GM19455 (cell line): ENCODE results near the gene PRPSAP1.
"Not testable (repeated sequence)": the region's sequence is repeated elsewhere in the genome, so short reads cannot be mapped to it uniquely, and the experiment has no call there.

Experiments used
- ATAC-seq: cut with Tn5 transposase; IDR thresholded peaks from one replicate; pipeline ENCODE4 v1.9.1; 2021; ENCODE audit not compliant: unreplicated experiment

Gene PRPSAP1

DNA sequence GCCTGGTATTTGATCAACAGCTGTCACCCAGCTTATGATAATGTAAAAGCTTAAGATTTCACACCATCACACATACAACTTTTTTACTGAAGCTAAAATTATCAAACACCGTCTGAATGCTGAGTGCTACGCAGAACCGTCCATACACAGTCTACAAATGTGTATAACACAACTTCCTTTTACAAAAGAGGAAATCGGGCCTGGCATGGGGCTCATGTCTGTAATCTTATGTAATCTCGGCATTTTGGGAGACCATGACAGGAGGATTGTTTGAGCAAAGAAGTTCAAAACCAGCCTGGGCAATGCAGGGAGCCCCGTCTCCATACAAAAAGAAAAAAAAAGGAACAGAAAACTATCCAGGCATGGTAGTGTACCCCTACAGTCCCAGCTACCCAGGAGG lies 26.0 kb downstream of the PRPSAP1 start:
- ATAC-seq: no peak

DNA sequence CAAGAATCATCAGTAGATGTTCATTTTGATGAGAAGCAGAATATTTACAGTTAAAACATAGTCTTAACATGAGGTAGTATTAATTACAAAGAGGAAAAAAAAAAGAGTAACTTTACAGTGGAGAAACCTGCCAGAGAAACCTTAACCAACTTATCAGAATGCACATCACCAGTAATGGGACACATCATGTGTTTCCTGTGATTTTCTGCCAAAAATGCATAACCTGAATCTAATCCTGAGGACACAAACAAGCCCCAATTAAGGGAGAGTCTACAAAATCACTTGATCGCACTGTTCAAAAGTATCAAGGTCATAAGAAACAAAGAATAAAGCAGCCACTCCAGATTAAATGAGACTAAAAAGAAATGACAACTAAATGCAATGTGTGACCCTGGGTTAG lies 27.4 kb downstream of the PRPSAP1 start:
- ATAC-seq: no peak

DNA sequence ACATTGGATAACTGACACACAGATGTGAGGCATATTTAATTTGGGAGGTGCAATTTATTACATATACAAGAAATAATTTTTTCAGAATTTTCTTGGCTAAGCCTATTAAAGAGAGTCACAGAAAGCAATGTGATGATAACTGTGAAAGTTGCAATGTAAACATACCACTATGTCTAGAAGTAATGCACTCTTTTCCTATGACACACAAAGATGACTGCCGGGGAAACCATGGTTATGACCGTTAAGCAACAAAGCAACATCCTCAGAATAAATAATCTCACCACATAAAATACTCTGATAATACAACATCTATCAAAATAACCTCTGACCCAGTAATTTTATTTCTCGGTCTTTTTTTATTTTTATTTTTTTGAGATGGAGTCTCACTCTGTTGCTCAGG lies 35.1 kb downstream of the PRPSAP1 start:
- ATAC-seq: no peak

DNA sequence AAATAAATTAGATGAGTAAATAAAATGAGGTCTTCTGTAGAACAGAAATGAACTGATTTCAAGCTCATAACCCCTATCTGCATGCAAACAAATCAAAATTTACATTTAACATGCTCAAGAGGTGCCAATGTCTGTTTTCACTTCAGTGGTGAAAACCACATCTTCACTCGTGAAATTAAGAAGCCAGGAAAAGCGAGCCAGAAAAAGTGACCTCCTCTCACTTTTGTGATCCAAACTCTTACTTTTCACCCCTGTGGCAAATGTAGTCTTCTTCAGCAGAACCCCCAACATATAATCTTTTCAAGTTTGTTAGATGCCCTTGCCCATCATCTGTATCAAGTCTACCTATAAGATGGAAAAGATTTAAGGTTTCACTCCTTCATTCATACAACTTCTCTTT lies 36.2 kb downstream of the PRPSAP1 start:
- no peak for ATAC-seq

DNA sequence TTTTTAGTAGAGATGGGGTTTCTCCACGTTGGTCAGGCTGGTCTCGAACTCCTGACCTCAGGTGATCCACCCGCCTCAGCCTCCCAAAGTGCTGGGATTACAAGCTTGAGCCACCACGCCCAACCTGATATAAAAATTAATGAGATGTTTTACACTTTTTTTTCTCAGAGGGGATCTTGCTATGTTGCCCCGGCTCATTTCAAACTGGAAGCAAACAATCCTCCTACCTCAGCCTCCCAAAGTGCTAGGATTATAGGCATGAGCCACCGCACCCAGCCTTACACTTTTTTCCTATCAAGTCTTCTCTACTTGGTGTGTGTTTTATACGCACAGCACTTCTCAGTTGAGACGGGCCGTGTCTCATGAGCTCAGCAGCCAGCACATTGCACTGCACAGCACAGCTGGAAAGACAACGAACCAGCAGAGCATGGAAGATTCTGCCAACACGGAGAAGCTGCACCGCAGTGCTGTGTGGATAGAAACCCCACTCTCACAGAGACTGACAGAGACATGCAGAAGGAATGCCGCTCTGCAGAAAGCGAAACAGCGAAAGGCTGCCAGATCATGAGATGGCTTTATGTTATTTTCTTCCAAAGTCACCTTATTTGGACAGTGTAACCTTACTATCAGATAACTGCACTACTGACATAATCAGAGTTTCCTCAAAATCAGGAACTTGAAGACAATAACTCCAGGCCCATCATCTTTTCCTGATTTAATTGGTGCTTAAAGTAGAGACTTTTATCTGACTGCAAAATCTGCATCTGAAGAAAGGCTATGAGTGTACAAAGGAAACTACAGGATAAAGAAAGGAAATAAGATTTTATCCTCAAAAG lies 39.1 kb downstream of the PRPSAP1 start:
- ATAC-seq: no peak

DNA sequence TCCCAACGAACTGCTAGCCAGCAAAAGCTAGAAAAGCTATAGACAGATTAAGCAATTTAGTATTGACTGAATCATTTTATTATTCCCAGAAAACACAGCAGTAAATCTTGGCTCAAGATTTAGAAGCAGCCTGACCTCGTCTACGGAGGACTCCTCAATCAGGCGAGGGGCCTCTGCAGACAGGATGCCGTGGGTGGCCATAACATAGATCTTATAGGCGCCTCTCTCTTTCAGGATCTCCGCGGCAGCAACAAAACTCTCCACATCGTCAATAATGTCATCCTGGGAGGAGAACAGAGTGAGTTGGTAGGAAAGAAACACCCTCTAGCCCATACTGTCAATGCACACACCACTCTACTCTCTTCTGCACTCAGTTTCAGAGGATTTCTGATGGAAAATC lies 41.0 kb downstream of the PRPSAP1 start:
- no peak for ATAC-seq

DNA sequence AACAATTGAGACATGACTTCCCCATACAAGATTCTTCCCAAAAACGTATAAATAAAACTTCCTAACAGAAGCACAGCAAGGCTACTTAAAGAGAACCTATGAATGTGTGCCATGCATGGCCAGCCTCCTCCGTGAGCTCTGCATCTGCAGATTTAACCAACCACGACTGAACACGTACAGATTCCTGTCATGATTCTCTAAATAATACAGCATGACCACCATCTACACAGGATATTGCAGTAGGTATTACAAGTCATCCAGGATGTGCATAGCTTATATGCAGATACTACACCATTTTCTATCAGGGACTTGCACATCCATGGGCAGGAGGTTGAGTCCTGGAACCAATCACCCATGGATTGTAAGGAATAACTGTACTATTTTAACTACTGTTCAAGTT lies 44.3 kb downstream of the PRPSAP1 start:
- ATAC-seq: no peak

DNA sequence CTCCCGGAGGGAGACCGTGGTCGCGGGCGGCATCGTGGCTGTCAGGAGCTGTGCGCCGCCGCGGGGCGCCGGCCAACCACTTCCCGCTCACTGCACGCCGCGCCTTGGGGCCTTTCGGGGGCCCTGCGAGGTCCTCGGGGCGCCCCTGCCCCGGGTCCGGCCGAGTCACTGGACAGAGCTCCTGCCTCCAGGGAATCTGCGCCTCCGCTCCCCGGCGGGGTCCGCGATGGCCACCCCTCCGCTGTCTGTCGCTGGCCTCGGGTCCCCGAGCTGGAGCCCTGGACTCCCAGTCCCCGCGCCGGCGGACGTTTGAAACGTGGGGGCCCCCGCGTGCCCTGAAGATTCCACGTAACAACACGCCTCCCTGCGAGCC lies 45.8 kb downstream of the PRPSAP1 start, which contains the start of gene QRICH2:
Gene QRICH2 (minus strand): TSS at position 311 of the 373 bp plus-strand sequence. CDS start 278 bp downstream, at position 33.
- ATAC-seq: no peak

DNA sequence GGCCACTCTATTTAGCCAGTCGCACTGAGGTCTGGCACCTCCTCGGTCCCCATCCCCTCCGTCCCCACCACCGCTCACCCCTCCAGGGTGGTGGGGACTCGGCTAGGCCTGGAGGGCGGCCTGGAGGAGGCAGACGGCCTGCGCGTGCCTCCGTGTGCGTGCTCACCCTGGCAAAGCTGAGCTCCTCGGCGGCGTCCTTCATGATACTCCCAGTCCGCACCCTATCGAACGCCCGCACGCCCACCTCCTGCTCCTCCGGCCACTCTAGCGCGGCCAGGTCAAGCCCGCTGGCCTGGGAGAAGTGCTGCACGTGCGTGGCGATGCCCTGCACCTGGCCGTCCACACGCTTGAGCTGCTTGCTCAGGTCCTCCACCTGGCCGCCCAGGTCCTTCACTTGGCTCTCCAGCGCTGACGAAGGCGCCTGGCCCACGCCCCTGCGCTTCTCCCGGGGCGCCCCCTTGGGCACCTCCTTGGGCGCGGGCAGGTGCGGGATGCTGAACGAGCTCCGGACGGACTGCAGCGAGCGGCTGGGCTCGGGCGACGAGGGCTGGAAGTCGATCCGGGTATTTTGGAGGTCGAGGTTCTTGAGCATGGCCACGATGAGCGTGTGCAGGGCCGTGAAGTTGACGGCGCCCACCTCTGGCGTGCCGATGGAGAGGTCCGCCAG lies 46.3 kb downstream of the PRPSAP1 start:
- no peak for ATAC-seq

DNA sequence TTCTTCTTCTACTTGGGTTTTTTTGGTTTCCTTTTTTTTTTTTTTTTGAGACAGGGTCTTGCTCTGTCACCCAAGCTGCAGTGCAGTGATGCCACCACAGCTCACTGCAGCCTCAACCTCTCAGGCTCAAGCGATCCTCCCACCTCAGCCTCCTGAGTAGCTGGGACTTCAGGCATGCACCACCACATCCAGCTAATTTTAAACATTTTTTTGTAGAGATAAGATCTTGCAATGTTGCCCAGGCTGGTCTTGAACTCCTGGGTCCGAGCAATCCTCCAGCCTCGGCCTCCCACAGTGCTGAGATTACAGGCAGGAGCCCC lies 48.6 kb downstream of the PRPSAP1 start:
- not testable (repeated sequence) for ATAC-seq

DNA sequence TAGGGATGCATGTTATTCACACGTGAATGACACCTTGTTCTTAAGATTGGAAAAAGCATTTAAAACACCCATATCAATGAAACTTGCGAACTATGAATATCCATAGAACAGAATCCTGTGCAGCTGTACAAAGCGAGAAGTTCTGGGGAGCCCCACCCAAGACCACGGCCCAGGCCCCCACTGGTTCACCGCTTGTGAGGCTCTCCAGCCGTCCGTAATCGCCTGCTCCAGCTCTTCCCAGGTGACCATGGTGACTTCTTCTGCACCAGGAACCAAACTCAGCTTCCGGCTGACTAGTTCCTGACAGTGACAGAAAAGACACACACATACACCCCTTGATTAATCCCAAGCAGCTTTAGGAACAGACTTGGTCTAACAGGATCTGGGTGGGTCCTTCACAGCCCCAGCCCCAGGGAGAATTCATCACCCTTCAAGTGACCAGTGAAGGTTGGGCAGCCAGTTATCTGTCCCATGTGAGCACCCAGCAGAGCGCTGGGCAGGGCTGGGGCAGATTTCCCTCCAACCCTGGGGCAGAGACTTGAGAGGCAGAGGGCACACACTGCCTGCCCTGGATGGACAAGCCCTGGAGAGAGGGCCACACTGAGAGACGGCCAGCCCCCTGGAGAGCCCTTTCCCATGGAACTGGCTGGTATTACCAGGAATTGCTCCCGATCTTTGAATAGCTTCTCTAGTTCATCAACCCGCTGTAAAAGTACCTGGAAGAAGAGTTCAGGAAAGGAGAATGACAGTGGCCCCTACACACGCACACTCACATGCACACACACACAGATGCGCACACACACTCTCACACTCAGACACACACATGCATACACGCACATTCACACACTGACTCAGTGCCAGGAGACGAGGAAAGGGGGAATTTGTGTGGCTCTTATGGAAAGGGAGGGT lies 49.2 kb downstream of the PRPSAP1 start:
- no peak for ATAC-seq

DNA sequence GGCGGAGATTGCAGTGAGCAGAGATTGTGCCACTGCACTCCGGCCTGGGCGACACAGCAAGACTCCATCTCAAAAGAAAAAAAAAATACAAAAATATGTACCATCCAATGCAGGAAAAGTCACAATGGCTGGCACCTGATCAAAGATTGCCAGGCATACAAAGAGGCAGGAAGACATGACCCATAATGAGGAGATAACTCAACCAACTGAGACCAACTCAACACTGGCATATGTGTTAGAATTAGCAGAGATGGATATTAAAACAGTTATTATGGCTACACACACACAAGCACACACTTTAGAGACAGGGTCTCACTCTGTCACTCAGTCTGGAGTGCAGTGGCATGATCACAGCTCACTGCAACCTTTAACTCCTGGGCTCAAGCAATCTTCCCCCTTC lies 56.3 kb downstream of the PRPSAP1 start:
- no peak for ATAC-seq

DNA sequence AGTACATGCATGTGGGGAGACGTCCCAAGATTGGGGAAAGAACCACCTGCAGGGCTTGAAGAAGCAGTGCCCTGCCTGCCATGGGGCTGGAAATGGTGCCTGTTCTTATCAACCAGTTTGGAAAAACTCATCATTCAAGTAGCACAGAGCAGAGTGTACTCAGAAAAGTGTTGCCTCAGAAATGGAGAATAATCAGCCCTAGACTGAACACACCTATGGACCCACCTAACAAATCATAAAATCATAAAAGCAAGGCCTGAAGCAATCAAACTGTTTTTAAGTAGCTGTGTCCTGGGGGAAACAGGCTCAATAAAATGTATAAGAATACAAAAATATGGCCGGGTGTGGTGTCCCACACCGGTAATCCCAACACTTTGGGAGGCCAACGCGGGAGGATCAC lies 56.8 kb downstream of the PRPSAP1 start:
- ATAC-seq: no peak

DNA sequence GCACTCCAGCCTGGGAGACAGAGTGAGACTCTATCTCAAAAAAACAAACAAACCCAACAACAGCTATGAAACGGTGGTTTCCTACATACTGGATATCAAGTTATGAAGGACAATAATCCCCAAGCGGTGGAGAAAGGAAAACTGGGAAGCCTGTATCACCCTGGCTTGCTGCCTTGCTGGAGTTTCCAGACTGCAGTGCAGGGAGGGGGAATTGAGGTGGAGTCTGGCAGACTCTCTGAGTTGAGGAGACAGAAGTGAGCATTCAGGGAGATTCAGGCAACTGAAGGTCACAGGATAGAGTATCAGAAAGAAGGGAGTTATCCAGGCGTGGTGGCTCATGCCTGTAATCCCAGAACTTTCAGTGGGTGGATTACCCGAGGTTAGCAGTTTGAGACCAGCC lies 57.5 kb downstream of the PRPSAP1 start:
- no peak for ATAC-seq

DNA sequence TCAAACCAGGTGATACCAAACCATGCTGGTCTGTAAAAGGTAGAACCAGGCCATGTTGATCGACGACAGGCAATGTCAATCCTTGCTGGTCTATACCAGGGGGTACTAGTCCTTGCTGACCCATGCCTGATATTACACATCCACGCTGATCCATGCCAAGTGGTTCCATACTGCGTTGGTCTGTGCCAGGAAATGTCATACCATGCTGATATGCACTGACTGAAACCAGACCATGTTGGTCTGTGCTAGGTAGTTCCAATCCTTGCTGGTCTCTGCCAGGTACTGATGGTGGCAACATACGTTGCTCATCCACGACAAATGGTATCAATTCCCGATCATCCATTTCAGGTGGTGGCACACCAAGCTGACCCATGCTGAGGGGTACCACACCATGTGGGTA lies 60.6 kb downstream of the PRPSAP1 start:
- no peak for ATAC-seq

DNA sequence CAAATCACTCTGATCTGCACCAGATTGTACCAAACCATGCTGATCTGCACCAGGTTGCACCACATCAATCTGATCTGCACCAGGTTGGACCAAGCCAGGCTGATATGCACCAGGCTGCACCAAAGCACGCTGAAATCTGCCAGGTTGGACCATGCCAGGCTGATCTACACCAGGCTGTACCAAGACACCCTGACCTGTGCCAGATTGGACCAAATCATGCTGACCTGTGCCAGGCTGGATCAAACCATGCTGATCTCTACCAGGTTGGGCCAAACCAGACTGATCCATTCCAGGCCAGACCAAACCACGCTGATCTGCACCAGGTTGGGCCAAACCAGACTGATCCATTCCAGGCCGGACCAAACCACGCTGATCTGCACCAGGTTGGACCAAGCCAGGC lies 61.1 kb downstream of the PRPSAP1 start:
- no peak for ATAC-seq

DNA sequence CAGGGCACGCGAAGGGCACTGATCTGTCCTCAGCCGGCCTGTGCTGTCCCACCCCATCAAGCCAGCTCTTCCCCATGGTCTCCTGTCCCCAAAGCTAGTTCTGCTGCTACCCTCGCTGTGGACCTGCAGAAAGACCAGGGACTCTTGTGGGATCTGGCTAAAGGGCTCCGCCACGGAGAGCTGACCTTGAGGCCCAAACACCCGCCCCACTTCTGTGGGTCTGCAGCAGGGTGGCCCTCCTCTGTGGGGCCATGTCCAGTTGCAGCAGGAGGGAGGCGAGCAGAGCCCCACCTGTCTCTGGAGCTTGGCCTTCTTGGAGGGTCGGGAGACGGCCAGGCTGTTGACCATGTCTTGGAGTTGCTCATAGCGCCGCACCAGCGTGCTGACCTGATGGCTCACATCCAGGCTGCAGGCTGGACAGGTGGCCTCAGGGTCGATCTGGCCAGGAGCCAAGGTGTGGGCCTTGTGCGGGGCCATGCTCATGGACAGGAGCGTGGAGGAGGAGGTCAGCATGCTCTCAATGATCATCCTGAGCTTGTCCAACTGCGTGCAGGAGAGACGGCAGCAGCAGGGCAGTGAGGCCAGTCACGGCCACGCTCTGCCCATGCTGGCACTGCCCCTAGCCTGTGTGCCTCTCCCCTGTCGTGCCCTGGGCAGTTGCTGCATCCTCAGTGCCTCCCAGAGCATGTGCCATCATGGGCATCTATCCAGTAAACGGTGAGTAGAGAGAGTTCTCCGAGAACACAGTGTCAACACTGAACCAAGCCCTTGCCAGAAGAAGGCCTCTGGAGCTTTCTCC lies 71.9 kb downstream of the PRPSAP1 start:
- ATAC-seq: no peak

DNA sequence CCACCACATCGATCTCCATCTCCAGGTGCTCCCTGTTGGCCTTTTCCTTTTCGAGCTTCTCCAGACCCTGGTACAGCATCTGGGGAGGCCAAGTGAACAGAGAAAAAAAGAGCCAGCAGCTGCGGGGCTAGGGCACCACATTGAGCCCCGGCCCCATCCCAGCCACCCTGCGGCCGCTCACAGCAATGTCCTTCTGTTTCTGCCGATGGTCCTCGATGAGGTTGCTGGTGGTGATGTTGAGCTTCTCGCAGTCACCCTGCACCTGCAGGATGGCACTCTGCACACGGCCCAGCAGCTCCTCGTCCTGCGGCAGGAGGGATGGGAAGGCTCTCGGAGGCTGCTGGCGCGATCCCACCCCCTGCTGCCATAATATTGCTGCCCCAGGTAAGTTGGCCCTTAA lies 73.1 kb downstream of the PRPSAP1 start:
- ATAC-seq: no peak

DNA sequence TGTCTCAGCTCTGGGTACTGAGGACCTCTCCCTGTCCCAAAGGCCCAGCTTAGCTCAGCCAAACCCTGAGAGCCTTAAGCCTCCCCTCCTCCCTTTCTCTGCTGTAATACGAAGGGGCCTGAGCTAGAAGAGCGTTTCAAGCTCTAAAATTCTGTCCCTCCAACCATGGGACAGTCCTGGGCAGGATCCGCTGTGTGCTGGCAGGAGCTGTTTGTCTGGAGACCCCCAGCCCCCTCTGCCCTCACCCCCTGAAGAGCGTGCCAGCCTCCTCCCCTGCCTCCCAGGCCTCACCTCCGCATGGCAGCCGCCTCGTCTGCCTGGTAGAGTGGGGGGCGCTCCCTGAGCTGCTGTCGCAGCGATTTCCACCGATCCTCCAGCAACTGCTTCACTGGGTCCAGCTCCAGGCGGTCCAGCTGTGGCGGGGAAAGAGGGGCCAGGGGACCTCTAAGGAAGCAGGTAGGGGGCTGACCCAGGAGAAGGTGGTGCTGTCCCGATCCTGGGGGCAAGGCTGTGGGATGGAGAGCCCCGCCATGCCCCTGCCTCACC lies 73.9 kb downstream of the PRPSAP1 start:
- ATAC-seq: no peak

DNA sequence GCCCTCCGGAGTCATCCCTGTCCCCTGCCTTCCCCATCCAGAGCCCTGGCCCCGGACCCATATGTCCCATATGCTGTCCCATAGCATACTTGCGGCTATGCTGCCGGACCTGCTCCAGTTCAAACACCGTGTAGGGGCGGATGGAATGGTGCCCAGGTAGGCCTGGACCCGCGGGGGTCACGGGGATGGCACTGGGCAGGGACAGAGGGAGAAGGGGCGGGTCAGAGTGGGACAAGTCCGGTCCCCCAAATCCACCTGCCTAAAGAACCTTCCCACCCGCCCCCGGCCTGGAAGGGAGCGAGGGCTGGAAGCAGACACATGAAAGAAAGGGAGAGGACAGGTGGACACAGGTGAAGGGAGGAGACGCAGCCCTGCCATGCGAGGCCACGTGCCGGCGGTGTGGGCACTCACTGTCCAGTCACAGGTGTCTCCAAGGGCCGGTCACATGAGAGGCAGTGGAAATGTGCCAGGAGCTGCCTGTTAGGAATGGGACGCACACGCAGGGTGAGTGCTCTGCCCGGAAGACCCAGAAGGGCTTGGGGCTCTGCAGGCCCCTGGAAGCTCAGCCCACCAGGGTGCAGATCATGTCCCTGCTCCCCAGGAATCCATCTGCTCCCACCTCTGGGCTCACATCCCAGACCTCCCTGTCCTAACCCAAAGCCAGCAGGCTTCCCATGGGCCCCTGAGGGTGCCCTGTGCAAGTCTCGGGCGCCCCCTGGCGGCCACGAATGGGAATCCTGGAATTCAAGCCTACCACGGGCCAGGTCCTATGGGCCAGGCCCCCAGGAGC lies 74.6 kb downstream of the PRPSAP1 start:
- ATAC-seq: no peak
